ENCODE data around the gene ODF2.

ODF2 gene

DNA sequence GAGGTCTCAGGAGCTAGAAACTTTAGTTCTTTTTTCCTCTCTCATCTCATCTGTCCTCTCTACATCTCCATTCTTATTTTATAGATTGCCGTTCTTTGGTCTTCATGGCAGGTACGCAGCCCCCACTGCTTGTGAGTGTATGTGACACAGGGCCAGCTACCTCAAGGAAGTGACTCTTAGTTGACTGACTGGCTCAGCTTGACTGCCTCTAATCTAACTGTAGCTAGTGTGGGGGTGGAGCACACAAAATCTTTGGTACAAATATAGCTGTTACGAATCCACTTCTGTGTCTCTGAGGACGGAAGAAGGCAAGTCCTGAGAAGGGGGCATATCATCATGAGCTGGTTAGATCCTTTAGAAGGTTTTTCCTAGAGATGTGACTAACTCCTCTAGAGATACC is 76.8 kb downstream of the ODF2 start:
- DNase-seq, result no peak

- DNase-seq, result no peak
These were observed 85.0 kb downstream of the ODF2 start for GRCh38 chr9:128540634-128541360.

DNA sequence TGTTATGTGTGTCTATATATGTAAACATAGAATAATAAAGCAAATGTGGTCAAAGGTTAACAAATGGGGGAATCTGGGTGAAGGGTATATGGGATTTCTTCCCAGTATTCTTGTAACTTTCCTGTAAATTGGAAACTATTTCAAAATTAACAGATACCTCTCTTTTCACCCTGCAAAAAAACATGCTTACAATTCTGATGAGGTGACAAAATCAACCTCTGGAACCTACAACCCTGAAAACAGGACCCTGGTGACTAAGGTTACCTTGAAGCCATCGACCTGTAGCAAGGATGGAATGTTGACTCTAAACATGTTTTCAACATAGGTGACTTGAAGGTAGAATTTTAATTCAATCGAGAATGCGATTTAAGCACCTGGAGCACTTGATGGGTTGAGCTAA is 90.7 kb downstream of the ODF2 start:
- no peak for DNase-seq

DNA sequence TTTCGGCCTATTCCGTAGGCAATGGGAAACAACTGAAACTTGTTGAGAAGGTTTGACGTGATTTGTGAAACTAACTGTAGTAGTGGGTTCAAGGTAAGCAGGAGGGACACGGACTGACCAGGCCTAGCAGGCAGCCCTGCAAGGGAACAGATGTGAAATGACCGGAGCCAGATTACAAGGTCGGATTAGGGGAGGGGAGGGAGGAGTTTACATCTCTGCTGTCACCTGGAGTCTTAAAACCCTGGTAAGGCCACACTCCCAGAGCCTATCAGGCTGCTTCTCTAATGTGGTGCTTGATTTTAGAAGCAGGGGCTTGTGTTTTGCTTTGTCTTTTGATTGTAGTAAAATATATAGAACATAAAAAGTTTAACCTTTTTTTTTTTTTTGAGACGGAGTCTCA is 93.1 kb downstream of the ODF2 start:
- no peak for DNase-seq

GRCh38 chr9:128550226-128550625 is 94.4 kb downstream of the ODF2 start:
- no peak for DNase-seq

Data from NCI-H146 (cell line).